ENCODE measurements around the gene DEPDC5.
"Not testable (repeated sequence)": the region's sequence is repeated elsewhere in the genome, so short reads cannot be mapped to it uniquely, and the experiment has no call there.

The DEPDC5 gene

DNA sequence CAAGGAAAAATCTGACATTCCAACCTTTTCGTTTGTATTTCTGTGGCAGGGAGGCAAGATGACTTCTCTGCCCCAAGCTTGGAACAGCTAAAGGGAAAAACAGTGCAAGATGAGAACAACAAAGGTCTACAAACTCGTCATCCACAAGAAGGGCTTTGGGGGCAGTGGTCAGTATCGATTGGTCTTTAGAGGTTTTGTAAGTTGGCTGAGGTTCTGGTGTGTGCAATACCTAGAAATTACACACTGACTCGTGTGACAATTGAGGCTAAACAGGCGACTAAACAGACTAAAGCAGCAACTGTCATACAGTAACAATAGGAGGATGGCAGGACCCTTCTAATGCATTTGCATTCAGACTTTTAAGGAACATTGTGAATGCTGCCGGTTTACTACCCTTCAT lies 994 bp downstream of the DEPDC5 start:
- H3K36me3 ChIP-seq (ENCODE audit: insufficient read depth, low read length), result peaks cover 24% of the 10 kb centered on the region
- no peak for ATAC-seq (ENCODE audit: insufficient read depth, low read depth)
- H3K4me2 ChIP-seq (ENCODE audit: insufficient read depth, low read length), result peak overlapping the region; percentile 94
- no peaks in the 10 kb centered on the region for H3K9me3 ChIP-seq (ENCODE audit: insufficient read depth, low read length, severe bottlenecking)
- H3K4me1 ChIP-seq (ENCODE audit: insufficient read depth, low read length), result peaks cover 36% of the 10 kb centered on the region
- no peak for DNase-seq
- H3K27me3 ChIP-seq (ENCODE audit: insufficient read depth, low read length, poor library complexity), result no peaks in the 10 kb centered on the region
- TF ChIP-seq EZH2 (IDR thresholded peaks at IDR 0.05; ENCODE audit: borderline replicate concordance, low read depth, low read length, severe bottlenecking), result no peak
- peaks cover 33% of the 10 kb centered on the region for H3K79me2 ChIP-seq (ENCODE audit: insufficient read depth, low read length)
- no peak overlapping the region; the same call in 1 of the 2 replicates for H2AFZ ChIP-seq (ENCODE audit: low read depth, low read length)
- H3K9ac ChIP-seq (ENCODE audit: low read depth, low read length), result peak overlapping the region; percentile 84
- peak overlapping the region; percentile 98 for H3K27ac ChIP-seq (ENCODE audit: low read length)
- H3K4me3 ChIP-seq (ENCODE audit: low read depth in 1 of 2, low read length in 2 of 2), result peak overlapping the region; percentile 48 to 71; a peak in 3 of 4 replicates
- no peaks in the 10 kb centered on the region for H4K20me1 ChIP-seq (ENCODE audit: insufficient read depth, low read length)

DNA sequence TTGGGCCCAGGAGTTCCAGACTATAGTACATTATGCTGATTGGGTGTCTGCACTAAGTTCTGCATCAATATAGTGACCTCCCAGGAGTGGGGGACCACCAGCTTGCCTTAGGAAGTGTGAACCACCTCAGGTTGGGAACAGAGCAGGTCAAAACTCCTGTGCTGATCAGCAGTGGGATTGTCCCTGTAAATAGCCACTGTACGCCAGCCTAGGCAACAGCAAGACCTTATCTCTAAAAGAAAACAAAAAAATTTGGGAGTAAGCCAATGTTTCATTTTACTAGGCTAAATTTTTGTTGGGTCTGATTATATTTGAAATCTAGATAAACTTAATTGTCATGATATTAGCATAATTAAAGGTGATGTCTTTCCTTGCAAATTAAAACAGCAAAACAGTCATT lies 3.4 kb downstream of the DEPDC5 start:
- no peak for DNase-seq
- H3K9ac ChIP-seq (ENCODE audit: low read depth, low read length), result no peak overlapping the region
- no peak overlapping the region for H3K4me3 ChIP-seq (ENCODE audit: low read depth in 1 of 2, low read length in 2 of 2)

DNA sequence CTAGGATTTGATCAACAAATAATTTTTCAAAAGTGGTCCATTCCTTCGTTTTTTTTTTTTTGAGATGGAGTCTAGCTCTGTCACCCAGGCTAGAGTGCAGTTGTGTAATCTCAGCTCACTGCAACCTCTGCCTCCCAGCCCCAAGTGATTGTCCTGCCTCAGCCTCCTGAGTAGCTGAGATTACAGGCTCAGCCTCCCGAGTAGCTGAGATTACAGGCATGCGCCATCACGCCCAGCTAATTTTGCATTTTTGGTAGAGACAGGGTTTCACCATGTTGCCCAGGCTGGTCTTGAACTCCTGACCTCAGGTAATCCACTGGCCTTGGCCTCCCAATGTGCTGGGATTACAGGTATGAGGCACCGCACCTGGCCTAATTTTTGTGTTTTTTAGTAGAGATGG lies 5.0 kb downstream of the DEPDC5 start:
- not testable (repeated sequence) for H3K9me3 ChIP-seq (ENCODE audit: insufficient read depth, low read length, severe bottlenecking); H3K27ac ChIP-seq (ENCODE audit: low read length); H3K4me3 ChIP-seq (ENCODE audit: low read depth in 1 of 2, low read length in 2 of 2); H3K4me2 ChIP-seq (ENCODE audit: insufficient read depth, low read length); ATAC-seq (ENCODE audit: insufficient read depth, low read depth); H3K9ac ChIP-seq (ENCODE audit: low read depth, low read length); H2AFZ ChIP-seq (ENCODE audit: low read depth, low read length); DNase-seq; H4K20me1 ChIP-seq (ENCODE audit: insufficient read depth, low read length); H3K27me3 ChIP-seq (ENCODE audit: insufficient read depth, low read length, poor library complexity)
- peaks cover 26% of the 10 kb centered on the region for H3K79me2 ChIP-seq (ENCODE audit: insufficient read depth, low read length)
- peaks cover 16% of the 10 kb centered on the region for H3K4me1 ChIP-seq (ENCODE audit: insufficient read depth, low read length)
- peaks cover 33% of the 10 kb centered on the region for H3K36me3 ChIP-seq (ENCODE audit: insufficient read depth, low read length)

More for the DNA sequence above, 3.4 kb downstream of the DEPDC5 start:
- peaks cover 26% of the 10 kb centered on the region for H3K4me1 ChIP-seq (ENCODE audit: insufficient read depth, low read length)
- TF ChIP-seq EZH2 (IDR thresholded peaks at IDR 0.05; ENCODE audit: borderline replicate concordance, low read depth, low read length, severe bottlenecking), result no peak
- TF ChIP-seq, protein P1, sequence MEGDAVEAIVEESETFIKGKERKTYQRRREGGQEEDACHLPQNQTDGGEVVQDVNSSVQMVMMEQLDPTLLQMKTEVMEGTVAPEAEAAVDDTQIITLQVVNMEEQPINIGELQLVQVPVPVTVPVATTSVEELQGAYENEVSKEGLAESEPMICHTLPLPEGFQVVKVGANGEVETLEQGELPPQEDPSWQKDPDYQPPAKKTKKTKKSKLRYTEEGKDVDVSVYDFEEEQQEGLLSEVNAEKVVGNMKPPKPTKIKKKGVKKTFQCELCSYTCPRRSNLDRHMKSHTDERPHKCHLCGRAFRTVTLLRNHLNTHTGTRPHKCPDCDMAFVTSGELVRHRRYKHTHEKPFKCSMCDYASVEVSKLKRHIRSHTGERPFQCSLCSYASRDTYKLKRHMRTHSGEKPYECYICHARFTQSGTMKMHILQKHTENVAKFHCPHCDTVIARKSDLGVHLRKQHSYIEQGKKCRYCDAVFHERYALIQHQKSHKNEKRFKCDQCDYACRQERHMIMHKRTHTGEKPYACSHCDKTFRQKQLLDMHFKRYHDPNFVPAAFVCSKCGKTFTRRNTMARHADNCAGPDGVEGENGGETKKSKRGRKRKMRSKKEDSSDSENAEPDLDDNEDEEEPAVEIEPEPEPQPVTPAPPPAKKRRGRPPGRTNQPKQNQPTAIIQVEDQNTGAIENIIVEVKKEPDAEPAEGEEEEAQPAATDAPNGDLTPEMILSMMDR (IDR thresholded peaks at IDR 0.05; ENCODE audit: borderline replicate concordance, extremely low read depth, low read length, poor library complexity, severe bottlenecking), result no peak
- no peak overlapping the region for H3K4me2 ChIP-seq (ENCODE audit: insufficient read depth, low read length)
- H2AFZ ChIP-seq (ENCODE audit: low read depth, low read length), result no peak overlapping the region
- no peaks in the 10 kb centered on the region for H3K27me3 ChIP-seq (ENCODE audit: insufficient read depth, low read length, poor library complexity)
- H4K20me1 ChIP-seq (ENCODE audit: insufficient read depth, low read length), result no peaks in the 10 kb centered on the region
- no peak for ATAC-seq (ENCODE audit: insufficient read depth, low read depth)
- H3K79me2 ChIP-seq (ENCODE audit: insufficient read depth, low read length), result peaks cover 26% of the 10 kb centered on the region
- no peak overlapping the region for H3K27ac ChIP-seq (ENCODE audit: low read length)
- no peaks in the 10 kb centered on the region for H3K9me3 ChIP-seq (ENCODE audit: insufficient read depth, low read length, severe bottlenecking)
- H3K36me3 ChIP-seq (ENCODE audit: insufficient read depth, low read length), result peaks cover 31% of the 10 kb centered on the region

DNA sequence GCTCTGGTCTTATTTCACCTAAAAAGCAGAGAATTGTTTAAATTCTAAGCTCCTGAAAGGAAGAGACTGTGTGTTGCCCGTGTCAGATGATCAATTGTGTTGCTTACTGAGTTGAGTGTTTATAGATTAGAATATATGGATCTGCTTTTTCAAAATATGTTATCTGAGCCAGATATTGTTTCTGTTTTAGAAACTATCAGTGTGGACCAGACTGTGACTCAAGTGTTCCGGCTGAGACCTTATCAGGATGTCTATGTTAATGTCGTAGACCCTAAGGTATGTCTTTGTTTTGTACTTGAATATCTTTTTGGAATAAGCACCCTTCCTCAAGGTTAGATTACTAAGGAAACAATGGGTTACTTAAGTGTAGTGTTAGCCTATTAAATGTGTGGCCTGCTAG lies 11.0 kb downstream of the DEPDC5 start:
- Histone ChIP-seq H3K4me3 (ENCODE audit: low read depth in 1 of 2, low read length in 2 of 2) (no peak overlapping the region), H3K79me2 (ENCODE audit: insufficient read depth, low read length) (no peaks in the 10 kb centered on the region), H3K9ac (ENCODE audit: low read depth, low read length) (no peak overlapping the region), H3K9me3 (ENCODE audit: insufficient read depth, low read length, severe bottlenecking) (no peaks in the 10 kb centered on the region), H3K4me2 (ENCODE audit: insufficient read depth, low read length) (no peak overlapping the region), H3K27ac (ENCODE audit: low read length) (no peak overlapping the region), H3K27me3 (ENCODE audit: insufficient read depth, low read length, poor library complexity) (no peaks in the 10 kb centered on the region), H3K36me3 (ENCODE audit: insufficient read depth, low read length) (peaks cover 43% of the 10 kb centered on the region), H4K20me1 (ENCODE audit: insufficient read depth, low read length) (no peaks in the 10 kb centered on the region), H3K4me1 (ENCODE audit: insufficient read depth, low read length) (no peaks in the 10 kb centered on the region), H2AFZ (ENCODE audit: low read depth, low read length) (no peak overlapping the region)
- ATAC-seq (ENCODE audit: insufficient read depth, low read depth) (no peak), DNase-seq (no peak)
- TF ChIP-seq, protein P1 (IDR thresholded peaks at IDR 0.05; ENCODE audit: borderline replicate concordance, extremely low read depth, low read length, poor library complexity, severe bottlenecking), result no peak
- no peak for TF ChIP-seq EZH2 (IDR thresholded peaks at IDR 0.05; ENCODE audit: borderline replicate concordance, low read depth, low read length, severe bottlenecking)

Measured in DND-41 (cell line).